A673 (cell line): ENCODE results near the gene TBPL1.

Experiments
- EZH2 ChIP-seq: fragments of 200-600 bp; sonication (generic); IDR thresholded peaks from 2 replicates; pipeline ENCODE4 v1.6.1; 2017; ENCODE audit warnings: borderline replicate concordance, low read depth, mild to moderate bottlenecking, mixed read lengths, antibody characterized with exemption, low read length; ENCODE audit not compliant: poor library complexity, severe bottlenecking
- TF ChIP-seq, protein P1 (sequence below): fragments of 300-800, 200-600 bp; sonication (generic); conservative IDR thresholded peaks from 2 replicates; pipeline ENCODE4 v1.5.1; 2017; ENCODE audit warnings: low read depth, mild to moderate bottlenecking, antibody characterized with exemption, low read length, moderate library complexity, mixed read lengths

- no peak for TF ChIP-seq EZH2
- TF ChIP-seq, protein P1, sequence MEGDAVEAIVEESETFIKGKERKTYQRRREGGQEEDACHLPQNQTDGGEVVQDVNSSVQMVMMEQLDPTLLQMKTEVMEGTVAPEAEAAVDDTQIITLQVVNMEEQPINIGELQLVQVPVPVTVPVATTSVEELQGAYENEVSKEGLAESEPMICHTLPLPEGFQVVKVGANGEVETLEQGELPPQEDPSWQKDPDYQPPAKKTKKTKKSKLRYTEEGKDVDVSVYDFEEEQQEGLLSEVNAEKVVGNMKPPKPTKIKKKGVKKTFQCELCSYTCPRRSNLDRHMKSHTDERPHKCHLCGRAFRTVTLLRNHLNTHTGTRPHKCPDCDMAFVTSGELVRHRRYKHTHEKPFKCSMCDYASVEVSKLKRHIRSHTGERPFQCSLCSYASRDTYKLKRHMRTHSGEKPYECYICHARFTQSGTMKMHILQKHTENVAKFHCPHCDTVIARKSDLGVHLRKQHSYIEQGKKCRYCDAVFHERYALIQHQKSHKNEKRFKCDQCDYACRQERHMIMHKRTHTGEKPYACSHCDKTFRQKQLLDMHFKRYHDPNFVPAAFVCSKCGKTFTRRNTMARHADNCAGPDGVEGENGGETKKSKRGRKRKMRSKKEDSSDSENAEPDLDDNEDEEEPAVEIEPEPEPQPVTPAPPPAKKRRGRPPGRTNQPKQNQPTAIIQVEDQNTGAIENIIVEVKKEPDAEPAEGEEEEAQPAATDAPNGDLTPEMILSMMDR = no peak
These were observed 56.9 kb downstream of the TBPL1 start for GRCh38 chr6:134009876-134010275.
